Glomerular endothelial cell (primary cell): Measurements from ENCODE around the gene ECHDC3. TPM values are rescaled to one million over a fixed set of nuclear protein-coding genes. Genes with fewer than 3 reads are reported as not detected.
"Not testable (repeated sequence)": the region's sequence is repeated elsewhere in the genome, so short reads cannot be mapped to it uniquely, and the experiment has no call there.

Experiments used
- DNase-seq: peaks from one replicate; pipeline ENCODE4 v3.0.0-alpha.2; 2011; ENCODE audit warnings: low read depth, low spot score; ENCODE audit errors: extremely low read depth
- total RNA-seq: library from RNA; depleted of rRNA; stranded (reverse); fragments of >200 nt; gene quantifications from 2 replicates; pipeline ENCODE4 v1.2.3, GENCODE V29; 2015

ECHDC3 gene
- total RNA-seq, 1 donor from 2014 or later = 7.1 TPM

DNA sequence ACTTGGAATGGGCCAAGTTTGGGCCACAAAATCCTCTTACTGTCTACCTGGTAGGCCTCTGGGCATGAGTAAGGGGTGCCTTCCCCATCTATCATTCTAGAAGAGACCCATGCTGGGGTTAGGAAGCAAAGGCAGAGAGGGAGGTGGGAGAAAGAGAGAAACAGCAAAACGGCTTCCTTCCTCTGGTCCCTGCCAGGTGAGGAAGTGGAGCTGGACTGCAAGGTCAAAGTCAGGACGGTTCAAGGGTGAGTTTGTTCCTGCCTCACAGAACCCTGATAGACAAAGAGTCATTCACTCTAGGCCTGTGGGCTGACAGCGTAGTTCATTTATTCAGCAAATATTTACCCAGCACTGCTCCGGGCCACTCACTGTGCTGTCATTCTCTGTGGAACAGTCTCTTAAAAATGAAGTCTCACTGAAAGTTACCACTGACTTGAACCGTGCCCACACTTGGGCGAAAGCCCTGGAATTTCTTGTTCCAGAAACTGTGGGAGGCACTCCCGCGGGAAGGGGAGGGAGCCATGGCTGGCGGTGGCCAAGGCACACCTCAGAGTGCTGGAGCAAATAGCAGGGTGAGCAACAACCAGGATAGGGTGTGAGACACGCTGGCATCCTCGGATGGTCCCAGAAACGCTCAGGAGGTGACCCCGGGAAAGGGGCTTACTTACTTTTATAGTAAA, 26.2 kb upstream of the ECHDC3 start:
- DNase-seq = no peak

GRCh38 chr10:11716686-11717085, 25.5 kb upstream of the ECHDC3 start:
- no peak for DNase-seq

DNA sequence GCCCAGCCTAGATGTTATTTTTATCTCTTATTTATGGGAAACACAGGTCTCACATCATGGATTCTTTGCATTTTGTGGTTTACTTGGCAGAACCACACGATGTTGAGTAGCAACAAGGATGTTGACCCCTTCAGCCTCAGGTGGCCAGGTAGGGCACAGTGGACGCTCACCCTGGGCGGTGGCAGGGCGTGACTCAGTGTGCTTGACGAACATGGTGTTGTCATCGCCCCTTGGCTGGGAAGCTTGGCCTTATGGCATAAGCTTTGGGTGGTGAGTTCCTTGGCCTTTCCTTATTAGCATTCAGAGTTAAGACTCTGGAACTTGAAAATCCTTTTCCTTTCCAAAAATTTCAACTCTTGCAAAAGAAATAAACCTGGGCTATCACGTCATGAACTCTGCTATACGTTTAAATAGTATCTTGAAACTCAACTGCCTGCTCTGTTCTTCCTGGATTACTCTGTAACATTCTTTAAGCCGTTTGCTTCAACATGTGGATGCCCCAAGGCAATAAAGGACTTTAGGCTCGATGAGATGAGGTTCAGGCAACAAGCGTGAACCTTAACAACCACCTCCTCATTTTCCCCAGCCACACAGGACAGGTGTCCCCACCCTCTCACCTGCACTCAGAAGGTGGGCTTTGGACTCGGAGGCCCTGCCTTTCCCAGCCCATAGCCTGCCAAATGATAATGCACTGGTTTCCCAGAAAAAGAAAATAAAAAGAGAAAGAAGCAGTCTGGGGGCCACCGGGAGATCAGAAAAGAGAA, 22.5 kb upstream of the ECHDC3 start:
- no peak for DNase-seq

GRCh38 chr10:11720260-11720741, 21.9 kb upstream of the ECHDC3 start:
- no peak for DNase-seq

DNA sequence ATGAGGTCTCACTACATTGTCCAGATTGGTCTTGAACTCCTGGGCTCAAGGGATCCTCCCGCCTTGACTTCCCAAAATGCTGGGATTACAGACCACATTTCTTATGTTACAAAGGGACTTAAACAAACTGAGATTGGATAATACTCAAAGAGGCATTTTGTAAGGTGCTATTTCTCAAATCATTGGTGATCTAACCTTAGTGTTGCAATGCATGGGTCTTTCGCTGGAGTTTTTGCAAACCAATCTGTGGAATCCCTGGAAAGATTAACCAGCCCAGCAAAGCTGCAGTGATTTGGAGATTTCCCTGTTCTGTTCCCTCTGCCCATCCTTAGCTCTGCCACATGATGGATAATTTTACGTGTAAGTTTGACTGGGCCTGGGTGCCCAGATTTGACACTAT, 20.4 kb upstream of the ECHDC3 start:
- DNase-seq = no peak

- no peak for DNase-seq
Observed at GRCh38 chr10:11723359-11723758, 18.8 kb upstream of the ECHDC3 start.

- peak; percentile 54 for DNase-seq
Observed at GRCh38 chr10:11724938-11725776, 17.0 kb upstream of the ECHDC3 start.

- DNase-seq = no peak
Observed at GRCh38 chr10:11725912-11726311, 16.3 kb upstream of the ECHDC3 start.

DNA sequence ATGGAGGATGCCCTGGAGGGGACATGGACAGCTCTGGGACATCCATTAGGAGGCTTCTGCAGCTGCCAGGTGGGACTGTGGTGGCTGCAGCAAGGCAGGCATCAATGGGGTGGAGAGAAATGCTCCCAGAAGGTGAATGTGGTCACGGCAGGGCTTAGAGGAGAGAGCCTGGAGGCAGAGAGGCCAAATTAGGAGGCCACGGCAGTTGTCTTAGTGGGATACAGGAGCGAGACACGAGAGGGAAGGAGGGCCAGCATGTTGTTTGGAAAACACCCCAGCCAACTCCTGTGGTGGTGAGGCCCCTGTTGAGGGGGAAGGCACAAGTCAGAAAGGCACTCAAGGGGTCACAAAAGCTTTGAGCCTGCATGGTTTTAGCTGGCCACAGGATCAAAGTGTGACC, 14.6 kb upstream of the ECHDC3 start:
- no peak for DNase-seq

GRCh38 chr10:11728353-11728752, 13.8 kb upstream of the ECHDC3 start:
- no peak for DNase-seq

DNA sequence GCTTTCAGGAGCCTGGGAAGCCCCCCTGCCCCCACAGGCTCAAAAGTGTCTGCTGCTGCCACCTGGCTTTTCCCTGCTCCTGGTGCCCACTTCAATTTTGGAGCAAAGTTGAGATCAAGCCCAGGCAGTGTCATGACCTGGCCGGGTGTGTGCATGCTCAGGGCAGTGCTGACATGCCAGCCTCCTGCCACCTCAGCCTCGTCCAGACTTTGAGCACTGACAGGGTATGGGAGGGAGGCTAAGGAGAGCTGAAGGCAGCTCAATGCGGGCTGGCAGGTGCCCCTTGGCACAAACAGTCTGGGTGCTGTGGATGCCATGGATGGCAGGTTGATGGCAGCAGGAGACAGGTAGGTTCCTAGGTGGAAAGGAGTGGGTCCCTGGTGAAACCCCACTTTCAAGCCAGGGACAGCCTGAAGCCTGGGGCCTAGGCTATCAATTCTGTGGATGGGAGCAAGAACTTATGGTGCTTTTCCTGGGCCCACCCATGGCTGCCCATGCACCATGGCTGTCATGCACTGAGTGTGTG, 12.3 kb upstream of the ECHDC3 start:
- no peak for DNase-seq

DNA sequence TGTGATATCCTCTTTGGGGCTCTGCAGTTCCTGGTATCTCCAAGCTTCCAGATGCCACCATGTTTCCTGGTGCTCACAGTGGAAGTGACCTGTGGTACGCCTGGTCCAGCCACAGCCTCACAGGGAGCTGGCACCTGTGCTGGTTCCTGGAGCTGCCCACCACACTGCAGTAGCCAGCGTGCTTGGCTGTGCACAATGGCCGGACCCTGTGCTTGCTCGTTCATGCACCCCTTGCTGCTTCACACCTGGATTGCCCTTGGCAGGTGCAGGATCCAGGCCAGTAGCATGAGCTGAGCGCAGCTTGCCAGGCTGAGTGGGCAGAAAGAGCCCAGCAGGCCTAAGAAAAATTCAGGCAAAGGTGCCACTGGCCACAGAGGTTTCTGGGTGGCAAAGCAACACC, 11.4 kb upstream of the ECHDC3 start:
- no peak for DNase-seq

DNA sequence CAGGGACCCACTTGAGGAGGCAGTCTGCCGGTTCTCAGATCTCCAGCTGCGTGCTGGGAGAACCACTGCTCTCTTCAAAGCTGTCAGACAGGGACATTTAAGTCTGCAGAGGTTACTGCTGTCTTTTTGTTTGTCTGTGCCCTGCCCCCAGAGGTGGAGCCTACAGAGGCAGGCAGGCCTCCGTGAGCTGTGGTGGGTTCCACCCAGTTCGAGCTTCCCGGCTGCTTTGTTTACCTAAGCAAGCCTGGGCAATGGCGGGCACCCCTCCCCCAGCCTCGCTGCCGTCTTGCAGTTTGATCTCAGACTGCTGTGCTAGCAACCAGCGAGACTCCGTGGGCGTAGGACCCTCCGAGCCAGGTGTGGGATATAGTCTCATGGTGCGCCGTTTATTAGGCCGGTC, 5.4 kb upstream of the ECHDC3 start:
- DNase-seq = not testable (repeated sequence)

GRCh38 chr10:11737258-11738032, 4.7 kb upstream of the ECHDC3 start:
- DNase-seq = not testable (repeated sequence)

- no peak for DNase-seq
Observed at GRCh38 chr10:11740907-11741306, 1.3 kb upstream of the ECHDC3 start.

- no peak for DNase-seq
Observed at GRCh38 chr10:11741608-11742007, 574 bp upstream of the ECHDC3 start.

GRCh38 chr10:11742779-11743298, 657 bp downstream of the ECHDC3 start:
- no peak for DNase-seq

DNA sequence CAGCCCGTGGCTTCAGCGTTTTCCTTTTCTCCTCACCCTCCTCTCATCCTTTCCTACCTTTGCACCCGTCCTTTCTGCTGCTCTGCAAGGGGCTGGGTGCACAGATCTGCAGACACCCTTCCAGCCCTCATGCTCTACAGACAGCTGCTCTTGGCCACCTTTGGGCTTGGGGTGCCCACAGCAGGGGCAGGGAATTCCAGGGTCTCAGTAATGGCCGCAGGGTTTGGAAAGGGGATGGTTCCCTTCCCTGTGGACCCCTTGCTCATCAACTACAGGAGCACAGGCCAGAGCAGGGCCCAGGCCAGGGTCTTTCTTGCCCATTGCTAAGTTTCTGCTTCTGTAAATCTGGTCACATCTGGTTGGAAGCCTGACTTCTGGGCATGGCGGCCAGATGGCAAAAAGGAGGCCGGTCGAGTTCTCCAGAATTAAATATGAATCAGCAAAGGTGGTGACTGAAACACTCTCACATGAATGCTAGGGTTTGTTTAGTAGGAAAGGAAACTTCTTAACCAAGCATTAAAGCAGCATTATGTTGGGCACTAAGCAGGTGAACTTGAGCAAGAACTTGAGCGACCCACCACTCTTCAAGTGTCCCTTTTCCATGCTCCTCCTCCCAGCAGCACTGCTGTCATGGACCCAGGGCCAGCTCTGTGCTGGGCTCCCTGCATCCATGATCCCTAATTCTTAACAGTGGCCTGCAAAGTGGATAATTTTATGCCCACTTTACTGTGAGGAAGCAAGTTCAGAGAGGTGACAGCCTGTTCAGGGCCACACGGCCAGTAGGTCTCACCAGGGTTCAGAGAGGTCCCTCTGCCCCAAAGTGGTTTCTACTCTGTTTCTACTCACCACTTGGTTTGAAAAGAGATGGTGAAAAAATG, 1.5 kb downstream of the ECHDC3 start:
- DNase-seq = no peak

DNA sequence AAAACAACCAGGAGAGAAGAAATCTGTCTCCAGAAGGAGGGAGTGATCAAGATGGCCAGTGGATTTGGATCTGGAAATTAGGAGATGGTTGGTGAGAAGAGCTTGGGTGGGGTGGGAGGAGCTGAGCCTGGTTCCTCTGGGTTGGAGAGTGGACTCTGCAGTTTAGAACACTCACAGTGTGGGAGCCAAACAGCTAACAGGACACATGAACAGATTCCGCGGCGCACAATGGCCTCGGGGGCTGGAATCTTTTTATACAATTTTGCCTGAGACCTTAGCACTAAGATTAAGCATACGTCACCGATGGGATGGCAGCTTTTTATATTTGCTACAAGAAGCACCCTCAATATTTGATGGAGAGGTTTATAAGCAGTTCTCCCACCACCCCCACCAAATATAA, 2.9 kb downstream of the ECHDC3 start:
- DNase-seq = no peak
